ENCODE data around the gene CCDC59. TPM values are rescaled to one million over a fixed set of nuclear protein-coding genes. Genes with fewer than 3 reads are reported as not detected.

Gene CCDC59
- total RNA-seq, 1 experiment from 2014 or later: 76.6 TPM

GRCh38 chr12:82407481-82407880 is 49.3 kb upstream of the CCDC59 start:
- ChIA-PET RAD21 (ENCODE audit: low non-redundant PET in 1 of 2, low total read pairs in 2 of 2, uncharacterized antibody in 2 of 2, unreplicated experiment in 2 of 2) (no interaction called here), CTCF (no interaction called here), POLR2A (no interaction called here)
- no peak for DNase-seq (ENCODE audit: low read depth, low spot score)
- H4K20me1 ChIP-seq (ENCODE audit: insufficient read depth): no peaks in the 10 kb centered on the region
- H3K27me3 ChIP-seq (ENCODE audit: insufficient read depth, low read length): no peaks in the 10 kb centered on the region
- H3K4me3 ChIP-seq (replicated peaks in 1 of 2; ENCODE audit: low read depth in 1 of 2, low read length in 2 of 2): no peak overlapping the region
- no TSS peak for BruUV-seq (replicated peaks)
- H3K79me2 ChIP-seq (ENCODE audit: insufficient read depth, low read length): no peaks in the 10 kb centered on the region
- H3K4me1 ChIP-seq (ENCODE audit: control insufficient read depth in 1 of 2, insufficient read depth in 2 of 2, low read length in 2 of 2): no peaks in the 10 kb centered on the region
- TF ChIP-seq MAX (IDR thresholded peaks at IDR 0.05) (no peak), ATF3 (IDR thresholded peaks at IDR 0.05) (no peak), EZH2 (IDR thresholded peaks at IDR 0.05) (no peak), RAD21 (IDR thresholded peaks at IDR 0.05; ENCODE audit: low read depth) (no peak), YY1 (IDR thresholded peaks at IDR 0.05; ENCODE audit: extremely low read depth, insufficient replicate concordance, low read depth, low read length) (no peak), CEBPB (IDR thresholded peaks at IDR 0.05; ENCODE audit: low read depth) (no peak), REST (IDR thresholded peaks at IDR 0.05; ENCODE audit: low read depth) (no peak), ZNF274 (IDR thresholded peaks at IDR 0.05; ENCODE audit: low read depth, low read length) (no peak), EGR1 (IDR thresholded peaks at IDR 0.05; ENCODE audit: low read depth) (no peak), FOSL1 (IDR thresholded peaks at IDR 0.05; ENCODE audit: low read depth) (no peak), SRF (IDR thresholded peaks at IDR 0.05; ENCODE audit: low read depth) (no peak), SIN3A (IDR thresholded peaks at IDR 0.05; ENCODE audit: low read depth) (no peak)
- no peak overlapping the region for H3K27ac ChIP-seq (ENCODE audit: low read depth, low read length)
- no peaks in the 10 kb centered on the region for H3K9me2 ChIP-seq (ENCODE audit: insufficient read depth)
- ATAC-seq: no peak
- H3K9me3 ChIP-seq (ENCODE audit: control insufficient read depth in 1 of 2, insufficient read depth in 1 of 2, low read depth in 1 of 2, low read length in 2 of 2): no peaks in the 10 kb centered on the region
- no peak overlapping the region for H3K4me2 ChIP-seq (ENCODE audit: low read length)
- H3K9ac ChIP-seq (ENCODE audit: low read length): no peak overlapping the region
- intact Hi-C loops (cut with micrococcal nuclease): no loop called here
- no peaks in the 10 kb centered on the region for H3K36me3 ChIP-seq (ENCODE audit: control insufficient read depth in 1 of 2, insufficient read depth in 2 of 2, low read length in 2 of 2)
- H2AFZ ChIP-seq (ENCODE audit: low read depth, low read length, poor library complexity, severe bottlenecking): no peak overlapping the region
